ENCODE results near the gene DEPP1. TPM values are rescaled to one million over a fixed set of nuclear protein-coding genes. Genes with fewer than 3 reads are reported as not detected.

DEPP1 gene
- total and polyA plus RNA-seq, 10 of the 15 experiments (the other 5 are each of a cell fraction or from before 2014, with no cell fraction given), result 1.7 to 12.1 (median 7.3) TPM

DNA sequence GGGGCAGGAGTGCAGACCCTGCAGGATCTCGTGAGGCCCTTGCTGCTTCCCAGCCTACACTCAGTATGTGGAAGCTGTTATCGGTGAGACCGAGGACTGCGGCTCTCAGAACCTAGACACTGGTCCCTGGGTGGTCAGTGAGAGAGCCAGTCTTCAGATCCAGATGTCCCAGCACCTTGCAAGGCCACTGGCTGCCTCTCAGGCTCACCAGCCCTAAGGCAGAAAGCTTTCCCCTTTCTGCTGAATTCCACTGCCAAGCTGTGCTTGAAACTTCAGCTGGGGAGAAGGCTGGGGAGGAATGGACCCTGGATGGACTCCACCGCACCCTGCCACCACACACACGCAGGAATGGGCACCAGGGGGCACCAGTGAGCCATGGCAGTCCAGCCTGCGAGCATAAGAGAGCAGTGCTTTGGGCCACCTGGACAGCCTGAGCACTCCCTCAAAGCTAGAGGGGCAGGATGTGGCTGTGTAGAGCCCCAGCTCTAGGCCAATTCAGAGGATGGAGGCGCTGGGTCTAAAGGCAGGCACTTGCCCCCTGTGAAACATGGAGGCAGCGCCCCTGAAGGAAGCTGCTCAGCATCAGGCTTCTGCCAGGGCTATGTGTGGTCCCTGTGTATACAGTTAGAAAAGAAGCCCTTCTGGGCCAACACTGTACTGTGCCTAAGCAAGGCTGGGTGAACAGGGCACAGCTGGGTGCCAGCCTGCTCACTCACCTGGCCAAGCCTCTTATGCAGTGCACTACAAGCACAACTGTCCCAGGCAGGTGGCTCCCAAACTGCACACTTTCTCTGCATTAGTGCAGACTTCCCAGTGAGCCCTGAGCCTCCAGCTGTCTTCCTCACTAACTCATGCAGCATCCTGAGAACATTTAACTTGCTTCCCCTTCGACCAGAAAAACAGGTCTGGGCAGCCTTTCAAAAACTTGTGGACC, 45.8 kb downstream of the DEPP1 start (continued):
- no peak for TF ChIP-seq JUND (IDR thresholded peaks at IDR 0.05; ENCODE audit: low read depth, low read length)
- no peak for TF ChIP-seq POLR2AphosphoS2 (IDR thresholded peaks at IDR 0.05; ENCODE audit: low read depth, low read length)
- TF ChIP-seq ZBED1 (IDR thresholded peaks at IDR 0.05; ENCODE audit: borderline replicate concordance), result no peak
- TF ChIP-seq TCF7 (IDR thresholded peaks at IDR 0.05; ENCODE audit: borderline replicate concordance), result no peak
- TF ChIP-seq, protein P1, sequence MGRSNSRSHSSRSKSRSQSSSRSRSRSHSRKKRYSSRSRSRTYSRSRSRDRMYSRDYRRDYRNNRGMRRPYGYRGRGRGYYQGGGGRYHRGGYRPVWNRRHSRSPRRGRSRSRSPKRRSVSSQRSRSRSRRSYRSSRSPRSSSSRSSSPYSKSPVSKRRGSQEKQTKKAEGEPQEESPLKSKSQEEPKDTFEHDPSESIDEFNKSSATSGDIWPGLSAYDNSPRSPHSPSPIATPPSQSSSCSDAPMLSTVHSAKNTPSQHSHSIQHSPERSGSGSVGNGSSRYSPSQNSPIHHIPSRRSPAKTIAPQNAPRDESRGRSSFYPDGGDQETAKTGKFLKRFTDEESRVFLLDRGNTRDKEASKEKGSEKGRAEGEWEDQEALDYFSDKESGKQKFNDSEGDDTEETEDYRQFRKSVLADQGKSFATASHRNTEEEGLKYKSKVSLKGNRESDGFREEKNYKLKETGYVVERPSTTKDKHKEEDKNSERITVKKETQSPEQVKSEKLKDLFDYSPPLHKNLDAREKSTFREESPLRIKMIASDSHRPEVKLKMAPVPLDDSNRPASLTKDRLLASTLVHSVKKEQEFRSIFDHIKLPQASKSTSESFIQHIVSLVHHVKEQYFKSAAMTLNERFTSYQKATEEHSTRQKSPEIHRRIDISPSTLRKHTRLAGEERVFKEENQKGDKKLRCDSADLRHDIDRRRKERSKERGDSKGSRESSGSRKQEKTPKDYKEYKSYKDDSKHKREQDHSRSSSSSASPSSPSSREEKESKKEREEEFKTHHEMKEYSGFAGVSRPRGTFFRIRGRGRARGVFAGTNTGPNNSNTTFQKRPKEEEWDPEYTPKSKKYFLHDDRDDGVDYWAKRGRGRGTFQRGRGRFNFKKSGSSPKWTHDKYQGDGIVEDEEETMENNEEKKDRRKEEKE (IDR thresholded peaks at IDR 0.05), result no peak
- no peak for TF ChIP-seq RELA (IDR thresholded peaks at IDR 0.05; ENCODE audit: borderline replicate concordance, partially characterized antibody)
- TF ChIP-seq STAT3 (IDR thresholded peaks at IDR 0.05; ENCODE audit: low read depth, low read length), result no peak
- TF ChIP-seq, protein P2, sequence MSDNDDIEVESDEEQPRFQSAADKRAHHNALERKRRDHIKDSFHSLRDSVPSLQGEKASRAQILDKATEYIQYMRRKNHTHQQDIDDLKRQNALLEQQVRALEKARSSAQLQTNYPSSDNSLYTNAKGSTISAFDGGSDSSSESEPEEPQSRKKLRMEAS (IDR thresholded peaks at IDR 0.05; ENCODE audit: low read depth, low read length), result no peak
- TF ChIP-seq, protein P3, sequence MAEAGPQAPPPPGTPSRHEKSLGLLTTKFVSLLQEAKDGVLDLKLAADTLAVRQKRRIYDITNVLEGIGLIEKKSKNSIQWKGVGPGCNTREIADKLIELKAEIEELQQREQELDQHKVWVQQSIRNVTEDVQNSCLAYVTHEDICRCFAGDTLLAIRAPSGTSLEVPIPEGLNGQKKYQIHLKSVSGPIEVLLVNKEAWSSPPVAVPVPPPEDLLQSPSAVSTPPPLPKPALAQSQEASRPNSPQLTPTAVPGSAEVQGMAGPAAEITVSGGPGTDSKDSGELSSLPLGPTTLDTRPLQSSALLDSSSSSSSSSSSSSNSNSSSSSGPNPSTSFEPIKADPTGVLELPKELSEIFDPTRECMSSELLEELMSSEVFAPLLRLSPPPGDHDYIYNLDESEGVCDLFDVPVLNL (IDR thresholded peaks at IDR 0.05; ENCODE audit: low read depth, low read length), result 0 out of 2 replicates have a peak, but pooled peaks have one; percentile 15
- no peak for TF ChIP-seq ZNF384 (IDR thresholded peaks at IDR 0.05; ENCODE audit: borderline replicate concordance, low read depth, low read length)
- TF ChIP-seq HDGF (IDR thresholded peaks at IDR 0.05), result no peak; the same call in 1 of the 2 replicates
- no peak for TF ChIP-seq LARP7 (IDR thresholded peaks at IDR 0.05)
- no peak for TF ChIP-seq DPF2 (IDR thresholded peaks at IDR 0.05)
- no peak for TF ChIP-seq NFXL1 (IDR thresholded peaks at IDR 0.05; ENCODE audit: borderline replicate concordance)
- TF ChIP-seq NR2F1 (conservative IDR thresholded peaks at IDR 0.05), result no peak
- TF ChIP-seq BCL11A (IDR thresholded peaks at IDR 0.05; ENCODE audit: low read depth, low read length), result no peak
- TF ChIP-seq, protein P4, sequence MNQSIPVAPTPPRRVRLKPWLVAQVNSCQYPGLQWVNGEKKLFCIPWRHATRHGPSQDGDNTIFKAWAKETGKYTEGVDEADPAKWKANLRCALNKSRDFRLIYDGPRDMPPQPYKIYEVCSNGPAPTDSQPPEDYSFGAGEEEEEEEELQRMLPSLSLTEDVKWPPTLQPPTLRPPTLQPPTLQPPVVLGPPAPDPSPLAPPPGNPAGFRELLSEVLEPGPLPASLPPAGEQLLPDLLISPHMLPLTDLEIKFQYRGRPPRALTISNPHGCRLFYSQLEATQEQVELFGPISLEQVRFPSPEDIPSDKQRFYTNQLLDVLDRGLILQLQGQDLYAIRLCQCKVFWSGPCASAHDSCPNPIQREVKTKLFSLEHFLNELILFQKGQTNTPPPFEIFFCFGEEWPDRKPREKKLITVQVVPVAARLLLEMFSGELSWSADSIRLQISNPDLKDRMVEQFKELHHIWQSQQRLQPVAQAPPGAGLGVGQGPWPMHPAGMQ (IDR thresholded peaks at IDR 0.05; ENCODE audit: borderline replicate concordance), result no peak
- TF ChIP-seq, protein P5, sequence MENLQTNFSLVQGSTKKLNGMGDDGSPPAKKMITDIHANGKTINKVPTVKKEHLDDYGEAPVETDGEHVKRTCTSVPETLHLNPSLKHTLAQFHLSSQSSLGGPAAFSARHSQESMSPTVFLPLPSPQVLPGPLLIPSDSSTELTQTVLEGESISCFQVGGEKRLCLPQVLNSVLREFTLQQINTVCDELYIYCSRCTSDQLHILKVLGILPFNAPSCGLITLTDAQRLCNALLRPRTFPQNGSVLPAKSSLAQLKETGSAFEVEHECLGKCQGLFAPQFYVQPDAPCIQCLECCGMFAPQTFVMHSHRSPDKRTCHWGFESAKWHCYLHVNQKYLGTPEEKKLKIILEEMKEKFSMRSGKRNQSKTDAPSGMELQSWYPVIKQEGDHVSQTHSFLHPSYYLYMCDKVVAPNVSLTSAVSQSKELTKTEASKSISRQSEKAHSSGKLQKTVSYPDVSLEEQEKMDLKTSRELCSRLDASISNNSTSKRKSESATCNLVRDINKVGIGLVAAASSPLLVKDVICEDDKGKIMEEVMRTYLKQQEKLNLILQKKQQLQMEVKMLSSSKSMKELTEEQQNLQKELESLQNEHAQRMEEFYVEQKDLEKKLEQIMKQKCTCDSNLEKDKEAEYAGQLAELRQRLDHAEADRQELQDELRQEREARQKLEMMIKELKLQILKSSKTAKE (IDR thresholded peaks at IDR 0.05; ENCODE audit: low read depth, poor library complexity, severe bottlenecking), result no peak
- TF ChIP-seq SMAD5 (IDR thresholded peaks at IDR 0.05; ENCODE audit: low read depth), result no peak
- no peak for TF ChIP-seq STAT1 (conservative IDR thresholded peaks at IDR 0.05)
- TF ChIP-seq FOXM1 (IDR thresholded peaks at IDR 0.05; ENCODE audit: low read depth, low read length), result 0 out of 2 replicates have a peak, but pooled peaks have one; percentile 40
